Hematopoietic multipotent progenitor cell treated with erythropoietin and hydrocortisone succinate and interleukin-3 and kit ligand, for 4 days (in vitro differentiated cells): ENCODE data around the gene CDH13.
A peak's percentile ranks its signal among the peaks of the same experiment; 100 is the strongest.

ENCODE experiments used
- DNase-seq: peaks from one replicate; pipeline ENCODE4 v3.0.0-alpha.2; 2015

Gene CDH13

DNA sequence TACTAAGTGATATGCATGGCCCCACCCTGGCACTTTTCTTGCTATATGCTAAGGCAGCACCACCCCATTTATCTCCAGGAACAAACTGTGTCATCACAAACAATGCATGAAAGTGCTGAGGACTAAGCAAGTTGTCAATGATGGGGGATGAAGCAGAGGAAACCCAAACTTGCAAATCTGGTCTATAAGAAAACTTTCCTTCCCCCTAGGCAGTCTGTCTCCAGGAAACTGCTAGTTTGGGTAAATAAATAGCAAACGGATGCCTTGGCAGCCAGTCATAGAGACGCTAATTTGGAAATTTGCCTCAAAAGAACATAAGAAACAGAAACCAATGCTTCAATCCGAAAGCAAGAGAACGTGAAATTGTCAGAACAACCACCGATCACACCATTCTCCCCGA, 1175.4 kb downstream of the CDH13 start:
- no peak for DNase-seq

DNA sequence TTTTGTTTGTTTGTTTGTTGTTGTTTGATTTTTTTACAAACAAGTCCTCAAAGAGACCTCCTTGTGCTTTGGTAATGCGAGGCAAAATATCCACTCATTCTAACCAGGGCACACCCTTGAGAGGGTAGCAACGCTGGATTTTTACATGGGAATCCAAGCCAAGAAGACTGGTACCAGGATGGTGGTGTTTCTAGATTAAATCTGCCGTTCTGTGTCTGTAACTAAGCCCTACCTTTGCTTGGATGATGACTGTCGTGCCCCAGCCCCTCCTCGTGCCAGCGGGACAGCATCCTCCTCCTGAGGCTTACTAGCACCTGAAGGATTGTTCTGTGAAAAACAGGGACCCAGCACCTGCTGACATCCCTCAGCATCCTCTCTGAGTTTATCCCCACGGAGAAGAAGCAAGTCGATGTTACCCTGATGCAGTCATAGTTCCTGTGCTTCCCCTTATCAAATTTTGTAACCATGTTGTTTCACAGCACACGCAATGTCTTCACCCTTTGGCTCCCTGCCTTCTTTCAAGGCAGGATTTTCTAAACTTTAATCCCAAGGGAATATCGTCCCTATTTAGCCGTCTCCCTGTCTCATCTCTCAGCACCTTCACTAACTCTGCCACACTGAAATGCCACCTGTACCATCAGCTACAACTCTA, 1175.9 kb downstream of the CDH13 start:
- no peak for DNase-seq

DNA sequence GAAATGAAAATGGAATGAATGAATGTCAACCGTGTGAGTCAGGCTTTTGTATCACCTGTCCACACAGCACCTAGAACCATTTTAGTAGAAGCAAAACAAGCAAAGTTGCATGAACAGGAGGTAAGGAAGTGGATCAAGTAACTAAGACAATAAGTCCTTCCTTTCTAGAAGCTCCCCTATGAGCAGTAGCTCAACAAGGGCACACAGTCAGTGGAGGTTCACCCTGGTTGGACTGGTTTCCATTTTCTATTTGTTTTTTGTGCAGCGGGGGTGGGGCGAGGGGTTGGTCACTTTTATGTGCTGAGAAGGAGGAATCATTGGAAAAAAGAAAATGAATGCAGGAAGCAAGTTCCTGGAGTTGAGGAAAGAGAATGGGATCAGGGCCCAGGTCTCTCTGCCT, 1177.0 kb downstream of the CDH13 start:
- DNase-seq = no peak

DNA sequence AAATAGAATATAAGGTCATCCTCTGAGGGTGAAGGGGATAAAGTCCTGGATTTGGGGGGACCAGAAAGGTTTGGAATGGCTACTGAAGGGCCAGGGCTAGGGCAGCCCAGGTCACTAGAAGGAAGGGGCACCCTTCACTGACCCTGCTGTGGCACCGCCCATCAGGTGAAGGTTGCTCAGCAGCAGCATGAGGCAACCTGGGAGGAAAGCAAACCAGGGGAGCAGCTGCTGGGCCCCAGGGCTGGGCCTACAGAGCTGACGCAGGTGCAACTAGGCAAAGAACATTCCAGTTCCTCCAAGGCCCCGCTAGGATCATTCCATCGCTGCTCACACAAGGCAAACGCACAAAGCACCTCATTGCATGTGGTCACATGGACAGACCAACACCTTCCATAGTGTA, 1177.6 kb downstream of the CDH13 start:
- no peak for DNase-seq

DNA sequence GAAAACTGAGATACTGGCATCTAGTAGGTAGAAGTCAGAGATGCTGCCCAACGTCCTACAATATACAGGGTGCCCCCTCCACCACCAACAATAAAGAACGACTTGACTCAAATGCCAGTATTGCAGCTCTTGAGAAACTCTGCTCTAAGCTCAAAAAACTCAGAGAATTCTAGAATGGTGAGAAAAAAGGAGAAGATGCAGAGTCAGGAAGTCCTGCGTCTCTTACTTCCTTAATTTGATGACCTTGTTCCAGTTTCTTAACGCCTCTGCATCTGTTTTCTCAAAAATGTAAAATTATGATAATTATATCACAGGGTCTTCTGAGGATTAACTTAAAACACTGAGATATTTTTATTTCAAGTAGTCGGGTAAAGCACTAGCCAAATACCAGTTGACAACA, 1179.3 kb downstream of the CDH13 start:
- peak; percentile 69 for DNase-seq

DNA sequence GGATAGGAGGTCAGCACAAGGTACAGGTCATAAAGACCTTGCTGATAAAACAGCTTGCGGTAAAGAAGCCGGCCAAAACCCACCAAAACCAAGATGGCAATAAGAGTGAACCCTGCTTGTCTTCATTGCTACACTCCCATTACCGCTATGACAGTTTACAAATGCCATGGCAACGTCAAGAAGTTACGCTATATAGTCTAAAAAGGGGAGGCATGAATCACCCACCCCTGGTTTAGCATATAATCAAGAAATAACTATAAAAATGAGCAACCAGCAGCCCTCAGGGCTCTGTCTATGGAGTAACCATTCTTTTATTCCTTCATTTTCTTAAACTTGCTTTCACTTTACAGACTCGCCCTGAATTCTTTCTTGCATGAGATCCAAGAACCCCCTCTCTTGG, 1180.0 kb downstream of the CDH13 start:
- no peak for DNase-seq

DNA sequence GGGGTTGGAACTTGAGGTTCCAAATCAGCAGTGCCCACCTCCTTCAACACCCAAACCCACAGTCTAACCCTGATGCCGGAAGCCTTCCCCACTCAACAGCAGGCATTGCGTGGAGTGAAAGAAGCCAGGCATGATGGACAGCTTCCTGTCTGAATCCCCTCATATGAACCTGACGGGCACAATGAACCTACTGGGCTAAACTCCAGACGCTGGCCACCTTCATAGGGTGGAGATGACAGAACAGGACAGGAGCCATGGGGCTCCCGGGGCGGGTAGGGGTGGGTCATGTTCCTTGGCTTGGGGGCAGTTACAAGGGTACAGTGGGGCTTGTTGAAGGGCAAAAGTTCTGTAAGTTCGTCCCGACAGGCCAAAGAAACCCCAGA, 1180.5 kb downstream of the CDH13 start:
- DNase-seq = no peak

DNA sequence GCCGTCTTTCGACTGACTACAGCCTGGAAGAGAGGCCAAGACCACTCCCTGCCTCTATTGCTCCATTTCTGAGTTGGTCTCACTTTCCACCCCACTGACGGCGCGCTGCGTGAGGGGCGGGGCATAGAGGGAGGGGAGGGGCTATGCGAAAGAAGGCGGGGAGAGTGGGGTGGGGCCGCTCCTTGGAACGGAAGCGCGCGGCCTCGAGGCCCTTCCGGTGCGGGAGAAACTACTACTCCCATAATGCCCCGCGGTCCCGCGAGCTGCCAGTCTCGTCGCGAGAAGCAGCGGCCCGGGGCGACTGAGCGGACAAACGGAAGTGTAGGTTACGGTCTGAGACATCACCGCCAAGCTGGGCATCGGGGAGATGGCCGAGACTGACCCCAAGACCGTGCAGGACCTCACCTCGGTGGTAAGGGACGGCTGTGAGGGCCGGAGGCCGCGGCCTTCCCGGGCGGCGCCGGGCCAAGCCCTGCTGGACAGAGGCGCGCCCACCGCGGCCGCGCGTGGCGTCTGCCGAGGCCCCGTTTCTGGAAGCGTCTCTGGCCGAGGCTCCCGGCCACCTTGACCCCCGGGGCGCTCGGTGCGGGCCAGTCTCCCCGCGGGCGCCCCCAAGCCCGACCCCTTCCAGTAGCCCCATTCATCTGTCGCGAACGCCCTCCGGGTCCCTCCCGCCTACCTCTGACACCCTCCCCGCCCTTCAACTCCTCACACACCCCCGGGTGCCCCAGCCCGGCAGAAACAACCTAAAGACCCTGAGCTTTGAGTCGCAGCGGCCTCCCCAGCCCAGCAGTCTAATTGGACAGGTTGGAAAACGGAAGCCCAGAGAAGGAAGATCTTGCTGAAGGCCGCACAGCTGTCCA, 1181.2 kb downstream of the CDH13 start, which contains the start of gene HSBP1:
TSS of gene HSBP1 (plus strand) at position 269 of the 863 bp plus-strand sequence. CDS start at position 368, 99 bp downstream.
- DNase-seq = peak; percentile 97

DNA sequence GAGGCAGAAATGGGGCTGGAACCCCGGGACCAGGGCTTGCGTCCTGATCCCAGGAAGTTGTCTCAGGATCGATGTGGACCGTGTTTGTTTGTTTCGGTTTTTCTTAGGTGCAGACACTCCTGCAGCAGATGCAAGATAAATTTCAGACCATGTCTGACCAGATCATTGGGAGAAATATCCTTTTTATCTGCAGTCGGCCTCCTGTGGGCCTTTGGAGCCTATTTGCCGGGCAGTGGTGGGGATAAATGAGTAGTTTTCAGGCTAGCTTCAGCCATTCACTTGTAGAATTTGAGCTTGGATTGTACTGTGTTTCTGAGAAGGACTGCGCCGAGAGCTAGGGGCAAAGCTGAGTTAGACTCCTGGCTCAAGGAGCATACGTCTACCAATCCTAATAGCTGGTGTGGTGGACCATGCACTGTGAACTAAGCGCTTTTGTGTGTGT, 1181.8 kb downstream of the CDH13 start:
- DNase-seq = peak; percentile 17

DNA sequence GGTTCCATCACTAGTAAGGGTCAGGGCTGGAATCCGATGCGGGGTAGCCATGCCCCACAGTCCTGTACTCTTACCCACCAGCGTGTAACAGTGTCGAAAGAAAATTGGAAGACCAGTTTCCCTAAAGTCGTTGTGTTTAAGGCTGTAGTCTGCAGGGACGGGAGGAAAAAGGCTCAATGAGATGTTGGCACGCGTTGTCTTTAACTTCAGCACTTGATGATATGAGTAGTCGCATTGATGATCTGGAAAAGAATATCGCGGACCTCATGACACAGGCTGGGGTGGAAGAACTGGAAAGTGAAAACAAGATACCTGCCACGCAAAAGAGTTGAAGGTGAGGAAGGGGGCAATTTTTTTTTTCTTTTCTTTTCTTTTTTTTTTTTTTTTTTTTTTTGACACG, 1182.3 kb downstream of the CDH13 start:
- no peak for DNase-seq

DNA sequence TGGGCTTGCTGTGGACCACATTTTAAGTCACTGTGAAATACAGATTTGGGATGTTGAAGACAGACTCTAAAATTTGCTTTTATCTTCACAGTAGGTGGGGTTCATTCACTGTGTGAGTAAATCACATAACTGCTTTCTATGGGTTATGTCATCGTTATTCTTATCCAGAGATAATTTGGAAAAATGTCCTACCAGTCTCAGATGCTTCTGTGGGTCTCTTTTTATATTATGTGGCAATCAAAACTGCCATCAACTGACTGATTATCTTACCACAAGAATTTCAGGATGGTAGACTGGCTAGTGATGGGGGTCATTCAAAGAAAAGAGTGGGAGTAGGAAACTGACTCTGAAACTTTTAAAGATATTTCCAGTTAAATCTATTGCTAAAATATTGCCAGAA, 1184.1 kb downstream of the CDH13 start:
- DNase-seq = no peak

DNA sequence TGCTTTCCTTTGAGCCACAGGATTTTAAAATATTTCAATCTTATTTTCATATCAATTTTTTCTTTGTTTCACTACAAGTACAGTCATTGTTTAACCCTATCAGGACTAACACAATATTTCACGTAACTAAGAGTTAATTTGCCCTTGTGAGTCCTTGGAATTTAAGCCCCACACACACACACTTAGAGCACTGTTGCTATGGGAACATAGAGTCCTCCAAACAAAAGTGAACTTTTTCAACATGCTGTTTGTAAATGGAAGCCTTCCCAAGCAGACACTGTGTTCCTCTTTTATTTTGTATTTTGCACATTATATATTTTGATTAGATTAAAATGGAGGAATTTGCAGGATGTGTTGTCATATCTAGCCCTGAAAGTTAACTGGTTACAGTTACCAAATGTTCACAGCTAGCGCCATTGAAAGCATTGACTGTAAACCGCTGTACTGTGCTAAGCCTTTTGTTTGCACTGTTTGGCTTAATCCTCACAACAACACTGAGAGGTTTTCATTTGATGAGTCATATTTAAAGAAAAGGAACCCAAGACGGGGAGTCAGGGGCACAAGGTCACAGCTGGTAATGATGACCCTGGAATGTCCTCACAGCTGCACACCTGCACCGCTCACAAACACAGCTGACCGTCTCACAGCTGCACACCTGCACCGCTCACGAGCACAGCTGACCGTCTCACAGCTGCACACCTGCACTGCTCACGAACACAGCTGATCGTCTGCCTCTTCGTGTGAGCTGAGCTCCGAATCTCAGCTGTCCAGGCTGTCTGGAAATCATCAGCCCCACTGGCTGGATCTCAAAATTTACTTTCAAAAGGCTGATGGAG, 1187.3 kb downstream of the CDH13 start:
- DNase-seq = peak; percentile 38

DNA sequence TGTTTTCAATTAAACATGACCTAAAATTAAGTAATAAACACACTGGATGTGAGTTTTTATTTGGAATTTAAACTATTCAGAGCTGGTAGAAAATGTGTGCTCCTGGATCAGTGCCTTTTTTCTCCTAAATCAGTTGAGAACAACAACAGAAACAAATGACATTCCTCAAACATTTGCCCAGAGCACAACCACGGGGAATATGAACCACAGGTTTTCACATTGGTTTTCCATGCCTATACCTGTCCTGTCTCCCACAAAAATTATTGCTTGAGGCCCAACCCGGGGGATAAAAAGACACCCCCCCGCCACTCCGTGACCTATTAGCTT, 1187.9 kb downstream of the CDH13 start:
- DNase-seq = no peak

DNA sequence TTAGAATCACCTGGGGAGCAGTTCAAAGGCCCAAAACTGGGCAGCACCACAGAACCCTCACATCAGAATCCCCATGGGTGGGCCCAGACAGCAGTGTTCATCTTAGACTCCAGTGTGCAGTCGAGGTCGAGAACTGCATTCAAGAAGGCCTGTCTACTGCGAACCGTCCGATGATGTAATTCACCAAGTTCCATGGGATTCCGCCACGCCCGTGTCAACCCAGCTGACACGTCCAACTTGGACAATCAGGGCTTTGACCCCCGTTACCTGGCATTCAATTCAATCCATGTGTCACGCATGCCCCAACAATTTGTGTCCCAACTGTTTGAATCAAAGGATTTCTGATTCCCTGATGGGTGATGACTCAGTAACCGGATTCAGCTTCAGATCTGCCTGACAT, 1190.3 kb downstream of the CDH13 start:
- DNase-seq = no peak

DNA sequence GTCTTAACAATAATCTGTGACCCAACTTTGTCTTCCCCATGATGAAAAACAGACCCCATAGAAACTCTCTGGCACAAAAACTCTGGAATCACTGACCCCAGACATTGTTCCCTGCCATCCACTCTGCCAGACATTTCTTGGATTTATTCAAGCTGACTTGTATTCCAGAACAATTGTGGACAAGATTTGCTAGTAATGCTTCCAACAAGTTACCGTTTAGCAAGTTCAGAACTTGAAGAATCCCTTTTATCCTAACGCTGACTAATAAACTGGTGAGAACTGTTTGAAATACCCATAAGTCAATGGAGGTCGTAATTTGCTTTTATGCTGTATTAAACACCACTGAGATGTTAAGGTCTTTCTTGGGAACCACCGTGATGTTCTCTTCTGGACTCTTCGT, 1191.5 kb downstream of the CDH13 start:
- DNase-seq = no peak

DNA sequence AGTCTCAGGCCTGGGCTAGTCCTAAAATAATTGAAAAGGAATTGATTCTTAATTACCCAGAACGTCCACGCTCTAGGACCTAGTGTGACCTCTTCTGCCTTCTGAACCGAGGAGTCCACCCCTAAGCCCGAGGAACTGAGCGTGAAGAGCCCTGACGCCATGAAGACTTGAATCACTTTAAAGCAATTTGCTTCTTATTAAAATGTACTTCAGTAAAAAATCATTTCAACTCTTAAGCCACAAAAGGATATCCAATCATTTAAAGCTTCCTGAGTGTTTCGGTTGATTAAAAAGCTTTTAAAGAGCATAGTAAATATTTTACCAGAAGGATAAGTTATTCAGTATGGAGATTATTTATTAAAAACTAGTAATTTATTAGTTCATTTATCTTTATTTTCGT, 1192.6 kb downstream of the CDH13 start:
- DNase-seq = no peak

DNA sequence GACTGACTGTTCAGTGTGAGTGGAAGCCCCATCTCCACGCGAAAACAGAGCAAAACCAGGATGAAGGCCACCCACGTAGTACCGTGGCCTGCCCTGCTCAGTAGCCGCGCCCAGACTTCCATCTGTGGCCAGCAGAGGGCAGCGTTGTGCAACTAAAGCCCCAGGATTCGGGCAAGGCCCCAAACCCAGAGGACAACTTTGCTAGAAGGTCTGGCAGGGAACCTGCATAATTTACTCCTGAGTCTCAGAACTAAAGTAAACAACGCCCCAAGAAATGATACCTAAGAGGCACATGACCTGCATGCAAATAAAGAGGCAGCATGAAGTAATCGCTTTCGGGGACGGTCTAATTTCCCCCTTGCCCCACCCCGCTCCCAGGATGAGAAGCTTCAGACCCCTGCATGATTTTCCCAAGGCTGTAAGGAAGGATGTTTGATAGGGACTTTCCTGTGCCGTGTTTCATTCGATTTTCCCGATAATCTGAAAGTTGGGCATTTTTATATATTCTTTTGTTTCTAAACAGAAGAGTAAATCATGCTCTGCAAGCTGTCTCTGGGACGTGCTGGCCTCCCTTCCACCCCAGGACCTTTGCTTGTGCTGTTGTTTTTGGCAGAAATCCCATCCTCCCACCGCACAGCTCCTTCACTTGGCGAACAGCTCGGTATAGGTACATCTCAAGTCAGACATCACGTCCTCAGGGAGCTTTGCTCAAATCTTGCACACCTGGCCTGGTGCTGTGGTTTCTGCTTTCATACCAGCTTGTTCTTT, 1199.6 kb downstream of the CDH13 start:
- DNase-seq = peak; percentile 86

DNA sequence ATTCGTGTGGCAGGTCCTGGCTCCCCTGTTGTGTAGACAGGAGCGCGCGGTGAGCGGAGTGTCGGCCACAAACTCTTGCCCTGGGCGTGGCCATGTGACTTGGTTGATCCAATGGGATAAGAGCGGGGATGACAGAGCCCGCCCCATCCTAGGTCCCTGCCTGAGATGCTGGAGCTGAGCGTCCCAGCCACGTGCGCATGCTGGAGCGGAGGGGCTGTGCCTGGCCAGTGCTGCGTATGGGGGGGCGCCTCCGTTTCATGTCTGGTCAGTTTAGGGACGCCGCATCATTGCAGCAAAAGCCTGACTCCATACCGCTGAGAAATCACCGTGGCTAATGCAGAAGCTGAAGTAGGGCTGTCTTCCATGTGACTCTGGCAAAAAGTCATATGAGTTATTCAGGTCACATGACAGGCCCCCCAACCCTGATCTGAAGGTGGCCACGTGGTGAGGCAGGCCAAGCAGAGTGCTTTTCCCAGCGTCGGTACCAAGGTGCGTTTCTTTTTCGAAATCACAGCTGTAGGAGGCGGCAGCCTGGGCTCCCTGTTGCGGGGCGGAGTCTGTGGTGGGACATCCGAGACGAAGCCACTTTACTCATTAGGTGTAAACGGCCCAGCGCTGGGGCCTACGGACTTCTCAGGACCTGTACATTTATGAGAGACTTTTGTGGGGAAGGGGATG, 1203.5 kb downstream of the CDH13 start:
- no peak for DNase-seq

DNA sequence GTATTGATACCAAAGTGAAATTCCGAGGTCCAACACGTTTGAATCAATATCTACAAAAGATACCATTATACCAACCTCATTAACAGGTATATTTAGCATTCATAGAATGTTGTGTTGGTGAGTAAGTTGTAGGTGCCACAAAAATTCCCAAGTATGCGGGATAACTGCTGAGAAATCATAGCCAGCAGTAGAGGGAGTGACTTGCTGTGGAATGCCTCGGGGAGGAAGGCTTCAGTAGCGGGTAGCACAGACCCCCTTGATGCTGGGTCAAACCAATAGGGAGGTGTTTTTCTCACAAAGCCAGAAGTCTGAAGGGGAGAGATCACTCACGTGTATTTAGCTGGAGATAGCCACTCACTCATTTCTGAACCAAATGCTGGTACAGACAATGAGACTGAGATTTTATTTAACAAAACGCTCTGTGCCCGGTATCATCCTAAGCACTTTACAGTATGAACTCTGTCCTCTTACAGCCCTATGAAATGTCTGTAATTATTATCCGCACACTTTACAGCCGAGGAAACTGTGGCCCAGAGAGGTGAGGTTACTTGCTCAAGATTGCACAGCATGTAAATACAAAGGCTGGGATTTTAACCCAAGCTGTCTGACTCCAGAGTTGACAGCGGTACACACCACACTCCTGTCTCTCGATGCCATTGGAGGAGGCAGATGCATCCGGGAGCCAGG, 1204.1 kb downstream of the CDH13 start:
- no peak for DNase-seq

DNA sequence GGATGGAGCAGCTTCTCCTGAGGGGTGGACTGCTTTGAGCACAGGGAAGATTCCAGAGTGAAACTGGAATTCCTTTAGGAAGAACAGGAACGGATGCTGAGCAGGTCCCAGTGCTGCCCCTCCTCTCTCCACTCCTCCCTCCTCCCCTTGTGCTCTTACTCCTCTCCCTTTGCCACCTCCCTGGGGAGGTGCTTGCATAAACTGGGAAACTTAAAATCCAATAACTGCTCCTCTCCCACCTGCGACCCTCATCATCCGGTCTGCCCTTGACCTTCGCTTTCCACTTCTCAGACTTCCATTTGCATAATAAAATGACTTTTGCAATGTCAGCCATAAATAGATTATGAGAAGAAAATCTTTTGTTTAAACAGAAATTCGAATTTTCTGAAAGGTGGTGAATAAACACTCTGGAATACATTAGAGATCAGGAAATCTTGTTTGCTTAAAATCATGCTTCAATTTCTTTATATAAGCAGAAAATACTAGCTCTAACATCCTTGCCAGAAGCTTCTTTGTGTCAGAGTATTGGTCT, 1204.8 kb downstream of the CDH13 start:
- no peak for DNase-seq

DNA sequence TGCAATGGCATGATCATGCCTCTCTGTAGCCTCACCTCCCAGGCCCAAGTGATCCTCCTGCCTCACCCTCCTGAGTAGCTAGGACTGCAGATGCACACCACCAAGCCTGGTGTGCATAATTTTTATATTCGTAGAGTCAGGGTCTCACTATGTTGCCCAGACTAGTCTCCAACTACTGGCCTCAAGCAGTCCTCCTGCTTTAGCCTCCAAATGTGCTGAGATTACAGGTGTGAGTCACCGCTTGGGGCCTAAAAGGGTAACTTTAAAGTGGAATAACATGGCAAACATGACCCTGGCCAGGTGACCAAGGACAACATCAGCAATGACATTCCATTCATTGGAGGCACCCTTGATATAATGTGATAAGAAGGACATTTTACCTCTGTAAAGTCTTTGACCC, 1207.2 kb downstream of the CDH13 start:
- no peak for DNase-seq
